ENCODE results near the gene ZNF582.

DNA sequence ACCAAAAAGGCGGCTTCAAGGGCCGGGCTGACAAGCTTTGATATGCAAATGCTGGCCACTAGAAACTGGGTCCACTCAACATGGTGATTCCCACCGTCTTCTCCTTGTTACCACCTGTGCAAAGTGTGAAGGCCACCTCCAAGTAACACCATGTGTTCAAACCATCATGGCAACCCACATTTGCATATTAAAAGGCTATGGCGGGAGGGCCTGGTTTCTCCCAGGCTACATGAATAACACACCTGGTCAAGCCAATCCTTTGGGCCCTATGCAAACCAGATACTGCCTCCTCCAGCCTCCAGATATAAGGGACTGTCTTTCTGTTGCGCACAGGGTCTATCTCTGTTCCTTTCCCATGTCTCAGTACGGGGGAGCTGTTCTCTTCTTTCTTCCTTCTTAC is 42.1 kb downstream of the ZNF582 start:
- TF ChIP-seq, protein P1, sequence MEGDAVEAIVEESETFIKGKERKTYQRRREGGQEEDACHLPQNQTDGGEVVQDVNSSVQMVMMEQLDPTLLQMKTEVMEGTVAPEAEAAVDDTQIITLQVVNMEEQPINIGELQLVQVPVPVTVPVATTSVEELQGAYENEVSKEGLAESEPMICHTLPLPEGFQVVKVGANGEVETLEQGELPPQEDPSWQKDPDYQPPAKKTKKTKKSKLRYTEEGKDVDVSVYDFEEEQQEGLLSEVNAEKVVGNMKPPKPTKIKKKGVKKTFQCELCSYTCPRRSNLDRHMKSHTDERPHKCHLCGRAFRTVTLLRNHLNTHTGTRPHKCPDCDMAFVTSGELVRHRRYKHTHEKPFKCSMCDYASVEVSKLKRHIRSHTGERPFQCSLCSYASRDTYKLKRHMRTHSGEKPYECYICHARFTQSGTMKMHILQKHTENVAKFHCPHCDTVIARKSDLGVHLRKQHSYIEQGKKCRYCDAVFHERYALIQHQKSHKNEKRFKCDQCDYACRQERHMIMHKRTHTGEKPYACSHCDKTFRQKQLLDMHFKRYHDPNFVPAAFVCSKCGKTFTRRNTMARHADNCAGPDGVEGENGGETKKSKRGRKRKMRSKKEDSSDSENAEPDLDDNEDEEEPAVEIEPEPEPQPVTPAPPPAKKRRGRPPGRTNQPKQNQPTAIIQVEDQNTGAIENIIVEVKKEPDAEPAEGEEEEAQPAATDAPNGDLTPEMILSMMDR (IDR thresholded peaks at IDR 0.05; ENCODE audit: low read length), result no peak
- TF ChIP-seq EZH2phosphoT487 (IDR thresholded peaks at IDR 0.05; ENCODE audit: low read length), result no peak
